Activated CD8-positive, alpha-beta memory T cell treated with anti-CD3 and anti-CD28 coated beads, Interleukin-2, amount 50 U/mL, for 1 hour (primary cell): ENCODE results near the gene CWC22.
"Not testable (repeated sequence)": the region's sequence is repeated elsewhere in the genome, so short reads cannot be mapped to it uniquely, and the experiment has no call there.

Experiments used
- DNase-seq: peaks from one replicate; pipeline ENCODE4 v3.0.0-alpha.2; 2020; ENCODE audit errors: extremely low read depth

CWC22 gene

DNA sequence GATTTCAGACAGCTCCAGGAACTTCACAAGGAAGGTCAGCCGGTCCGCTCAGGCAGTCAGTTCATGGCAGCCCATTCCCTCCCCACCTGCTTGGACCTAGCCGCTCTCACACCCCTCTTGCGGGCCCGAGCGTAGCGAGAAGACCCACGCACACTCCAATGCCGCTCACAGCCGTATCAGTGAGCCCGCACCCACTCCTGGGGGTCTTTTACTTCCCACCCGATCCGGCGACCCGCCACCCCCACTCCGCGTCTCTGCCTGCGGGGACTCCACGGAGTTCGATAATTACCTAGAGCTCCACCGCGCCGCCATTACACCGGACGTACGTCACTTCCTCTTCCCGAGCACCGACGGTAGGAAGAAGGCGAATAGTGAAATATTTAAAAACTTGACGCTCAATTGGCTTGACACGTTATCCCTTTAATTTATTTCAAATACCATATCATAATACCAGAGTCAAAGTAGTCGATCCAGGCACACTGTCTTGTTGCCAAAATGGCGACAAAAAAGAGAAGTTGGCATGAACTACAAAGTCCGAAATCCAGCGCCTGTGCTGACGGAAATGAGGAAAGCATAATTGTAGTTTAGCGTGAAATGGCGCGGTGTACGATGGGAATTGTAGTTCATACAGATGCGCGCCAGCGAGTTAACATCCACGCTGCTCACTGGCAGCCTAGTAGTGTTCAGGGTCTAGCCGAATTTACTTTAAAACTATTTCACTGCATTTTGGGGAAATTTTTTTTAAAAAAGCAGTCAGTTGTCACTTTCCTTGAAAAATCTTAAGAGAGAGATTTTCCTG is at the start of gene CWC22:
CWC22 (minus strand) TSS at position 517 of the 799 bp plus-strand sequence. CDS start 13,956 bp downstream, outside the sequence.
- DNase-seq = peak; percentile 76

- DNase-seq = no peak
These were observed 49.4 kb upstream of the CWC22 start for GRCh38 chr2:180056367-180057118.

- DNase-seq = not testable (repeated sequence)
These were observed 47.5 kb upstream of the CWC22 start for GRCh38 chr2:180054576-180054975.

DNA sequence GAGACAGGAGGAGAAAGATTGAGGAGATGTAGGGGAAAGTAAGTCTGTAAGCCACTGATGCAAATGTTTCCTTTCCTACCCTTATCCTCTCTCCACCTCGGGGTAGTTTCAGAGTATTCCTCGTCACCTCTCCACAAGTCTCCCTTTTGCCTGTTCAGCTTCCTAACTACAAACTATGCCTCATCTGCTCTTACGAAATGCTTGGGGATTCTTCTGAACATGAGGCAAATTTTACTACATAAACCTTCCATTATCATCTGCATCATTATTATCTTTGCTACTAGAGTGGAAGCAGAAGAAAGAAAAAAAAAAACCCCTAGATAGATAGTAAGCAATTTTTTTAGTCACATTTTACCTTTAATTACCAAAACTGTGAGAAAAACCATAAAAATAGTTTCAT is 43.1 kb upstream of the CWC22 start:
- DNase-seq = no peak

GRCh38 chr2:180048251-180048650 is 41.2 kb upstream of the CWC22 start:
- no peak for DNase-seq

GRCh38 chr2:180046776-180047175 is 39.7 kb upstream of the CWC22 start:
- DNase-seq = no peak

DNA sequence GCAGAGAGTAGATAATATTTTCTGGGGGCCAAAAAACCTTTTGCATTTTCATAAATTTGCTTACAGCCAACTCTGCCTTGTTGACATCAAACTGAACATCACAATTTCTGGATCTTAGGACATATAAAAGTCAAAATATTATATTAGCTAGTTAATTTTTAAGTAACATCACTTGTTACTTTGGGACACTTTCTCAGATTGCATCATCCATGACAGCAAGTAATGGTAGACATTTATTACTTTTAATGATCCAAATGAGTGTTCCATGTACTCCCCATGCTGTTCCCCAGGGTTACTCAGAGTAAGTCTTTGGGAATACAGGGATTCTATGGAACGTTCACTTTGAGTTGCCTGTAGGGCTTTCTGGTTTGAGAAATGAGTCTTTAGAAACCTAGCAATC is 39.1 kb upstream of the CWC22 start:
- no peak for DNase-seq

GRCh38 chr2:180040146-180040925 is 33.2 kb upstream of the CWC22 start:
- no peak for DNase-seq

DNA sequence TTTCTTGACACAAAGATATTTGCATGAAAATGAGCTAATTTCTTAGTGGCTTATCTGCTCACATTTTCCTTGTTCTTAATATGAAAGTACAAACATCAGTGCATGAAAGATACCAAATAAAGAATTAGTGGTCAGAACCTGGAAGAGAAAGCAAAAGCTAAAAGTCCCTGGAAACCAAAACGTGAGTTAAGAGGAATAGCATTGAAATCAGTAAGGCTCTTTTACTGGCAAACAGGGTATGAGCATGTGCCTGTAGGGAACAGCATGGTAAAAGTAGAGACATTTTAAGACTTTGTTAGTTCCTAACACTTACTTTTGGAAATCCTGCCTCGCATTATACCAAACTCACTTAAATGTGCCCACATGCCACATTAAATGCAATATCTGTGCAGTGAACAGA is 31.9 kb upstream of the CWC22 start:
- DNase-seq = no peak

GRCh38 chr2:180033993-180034894 is 27.1 kb upstream of the CWC22 start:
- DNase-seq = no peak

- no peak for DNase-seq
These were observed 22.5 kb upstream of the CWC22 start for GRCh38 chr2:180029575-180029974.

GRCh38 chr2:180021850-180022249 is 14.8 kb upstream of the CWC22 start:
- DNase-seq = no peak

- DNase-seq = no peak
These were observed 10.7 kb upstream of the CWC22 start for GRCh38 chr2:180017784-180018183.

- no peak for DNase-seq
These were observed 9.8 kb upstream of the CWC22 start for GRCh38 chr2:180016937-180017336.

GRCh38 chr2:180015951-180016709 is 9.0 kb upstream of the CWC22 start:
- DNase-seq = no peak

DNA sequence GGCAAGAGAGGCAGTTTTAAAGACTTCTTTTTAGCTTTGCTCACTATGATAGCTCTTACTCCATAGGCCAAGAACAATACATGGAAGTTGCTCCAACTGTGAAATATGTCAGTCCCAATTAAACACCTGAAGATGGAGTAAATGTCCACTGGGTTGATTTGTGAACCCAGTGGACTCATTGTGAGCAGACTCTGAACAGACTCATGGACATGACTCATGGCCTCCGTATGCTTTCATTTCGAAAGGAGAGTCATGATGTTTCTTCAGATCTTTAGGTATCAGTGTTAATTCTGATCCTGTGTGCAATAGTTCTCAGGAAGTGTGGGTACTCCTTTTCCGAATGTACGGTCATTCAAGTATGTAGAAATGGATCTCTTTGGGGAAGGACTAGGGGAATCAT is 5.4 kb upstream of the CWC22 start:
- no peak for DNase-seq

DNA sequence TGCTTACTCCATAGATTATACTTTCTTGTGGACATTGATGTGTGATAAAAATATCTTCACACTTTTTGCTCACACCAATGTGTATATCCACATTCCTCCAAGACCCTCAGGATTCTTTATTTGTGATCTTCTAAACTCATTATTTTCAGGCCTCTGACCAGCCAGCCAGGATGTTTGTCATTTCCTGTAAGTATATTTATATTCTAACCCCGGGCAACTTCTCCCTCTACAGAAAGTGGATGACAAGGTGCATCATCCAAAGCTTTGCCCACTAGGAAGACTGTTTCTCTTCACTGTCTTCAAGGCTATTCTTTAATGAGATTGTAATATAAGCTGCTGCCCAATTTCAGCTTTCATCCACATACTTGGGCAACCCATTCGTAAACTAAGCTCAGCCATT is 3.6 kb upstream of the CWC22 start:
- DNase-seq = no peak

DNA sequence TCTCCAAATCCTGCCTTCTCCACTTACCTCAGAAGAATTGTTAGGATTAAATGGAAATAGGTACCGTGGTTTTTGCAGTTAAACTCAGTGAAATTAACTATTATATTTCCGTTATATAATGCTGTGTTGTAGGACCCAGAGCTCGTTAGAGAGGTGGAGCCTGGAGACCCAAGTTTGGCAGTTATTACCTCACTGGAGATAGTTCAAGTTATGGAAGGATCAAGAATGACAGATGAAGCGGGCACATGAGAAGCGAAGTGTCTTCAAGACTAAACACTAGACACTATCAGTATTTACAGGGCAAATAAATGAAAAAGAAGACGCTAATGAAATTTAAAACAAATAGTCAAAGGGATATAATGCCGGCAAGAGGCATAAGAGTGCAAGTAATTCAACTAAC is 866 bp downstream of the CWC22 start:
- DNase-seq = no peak

DNA sequence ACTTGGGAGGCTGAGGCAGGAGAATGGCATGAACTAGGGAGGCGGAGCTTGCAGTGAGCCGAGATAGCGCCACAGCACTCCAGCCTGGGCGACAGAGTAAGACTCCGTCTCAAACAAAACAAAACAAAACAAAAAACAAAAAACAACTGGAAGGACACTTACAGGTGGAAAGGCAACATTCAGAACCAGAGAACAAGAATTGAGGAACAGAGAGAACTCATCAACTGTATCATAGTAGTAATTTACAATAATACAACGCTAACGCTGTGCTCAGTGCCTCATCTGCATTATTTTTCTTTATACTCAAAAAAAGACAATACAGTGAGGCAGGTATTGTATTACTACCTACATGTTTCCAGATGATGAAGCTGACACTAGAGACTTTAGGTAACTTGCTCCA is 1.6 kb downstream of the CWC22 start:
- DNase-seq = not testable (repeated sequence)

DNA sequence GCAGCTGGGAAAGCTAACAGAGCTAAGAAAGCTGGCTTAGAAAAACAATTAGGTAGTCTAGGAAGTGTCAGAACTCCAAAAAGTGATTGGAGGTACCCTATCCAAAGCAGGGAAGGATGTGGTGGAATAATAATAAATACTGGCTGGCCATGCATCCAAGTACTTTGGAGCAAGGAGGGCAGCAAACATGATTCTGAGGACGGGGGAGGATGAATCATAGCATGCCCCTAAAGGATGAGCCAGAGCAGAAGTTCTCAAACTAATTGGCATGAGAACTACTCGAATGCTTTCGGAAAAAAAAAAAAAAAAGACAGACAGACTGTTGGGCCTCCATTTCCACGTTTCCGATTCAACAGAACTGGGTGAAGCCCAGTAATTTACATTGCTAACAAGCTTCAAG is 2.4 kb downstream of the CWC22 start:
- no peak for DNase-seq

DNA sequence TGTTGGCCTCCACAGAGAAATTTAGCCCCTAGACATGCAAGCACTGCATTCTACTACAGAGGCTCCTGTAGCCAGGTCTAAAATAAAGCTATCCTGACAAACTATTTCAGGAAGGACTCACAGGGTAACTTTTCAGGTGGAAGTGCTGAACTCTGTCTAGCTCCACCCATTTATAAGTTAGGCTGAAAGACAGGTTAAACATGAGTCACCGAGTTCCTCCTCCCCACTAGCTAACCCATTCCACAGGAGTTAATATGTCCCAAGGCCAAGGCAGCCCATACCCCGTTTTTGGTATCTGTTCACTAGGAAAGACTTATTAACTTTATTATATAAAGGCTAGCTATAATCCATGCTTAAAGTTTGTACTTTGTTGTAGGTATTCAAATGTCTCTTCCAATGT is 3.5 kb downstream of the CWC22 start:
- no peak for DNase-seq
